ENCODE data around the gene SOWAHA.

SOWAHA gene

DNA sequence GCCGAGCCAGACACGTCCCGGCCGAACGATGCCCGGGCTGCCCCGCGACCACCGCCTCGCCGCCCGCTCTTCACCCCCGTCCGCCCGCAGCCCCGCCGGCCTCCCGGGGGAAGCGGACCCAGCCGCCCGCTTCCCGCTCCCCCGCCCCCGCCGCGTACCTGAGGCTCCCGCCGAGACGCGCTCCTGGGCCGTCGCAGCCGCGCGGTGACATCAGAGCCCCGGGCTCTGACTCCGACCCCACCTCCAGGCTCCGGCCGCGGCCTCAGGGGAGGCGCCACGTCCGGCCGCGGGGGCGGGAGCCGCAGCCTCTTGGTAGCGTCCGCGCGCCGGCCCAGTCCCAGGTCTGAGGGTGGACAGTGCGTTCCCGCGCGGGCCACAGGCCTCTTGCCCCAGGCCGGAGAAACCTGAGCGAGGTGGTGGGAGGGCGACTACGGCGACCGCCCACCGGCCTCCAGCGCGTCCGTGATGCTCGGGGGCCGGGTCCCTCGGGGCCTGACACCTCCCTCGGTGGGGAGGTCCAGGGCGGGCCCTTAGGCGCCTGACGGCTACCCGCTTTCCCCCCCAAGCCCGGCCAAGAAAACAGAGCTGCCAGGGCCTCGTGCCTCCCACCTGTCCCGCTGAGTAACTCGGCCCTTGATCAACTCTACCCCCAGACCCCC is 17.5 kb downstream of the SOWAHA start, which contains the start of gene SHROOM1:
TSS of gene SHROOM1 (minus strand) at position 212 of the 659 bp plus-strand sequence. CDS start 4,507 bp downstream, outside the sequence.
- peak within 1 kb of the TSS; percentile 48 for H3K4me3 ChIP-seq (ENCODE audit: low read depth, low read length)
- TF ChIP-seq, protein P1, sequence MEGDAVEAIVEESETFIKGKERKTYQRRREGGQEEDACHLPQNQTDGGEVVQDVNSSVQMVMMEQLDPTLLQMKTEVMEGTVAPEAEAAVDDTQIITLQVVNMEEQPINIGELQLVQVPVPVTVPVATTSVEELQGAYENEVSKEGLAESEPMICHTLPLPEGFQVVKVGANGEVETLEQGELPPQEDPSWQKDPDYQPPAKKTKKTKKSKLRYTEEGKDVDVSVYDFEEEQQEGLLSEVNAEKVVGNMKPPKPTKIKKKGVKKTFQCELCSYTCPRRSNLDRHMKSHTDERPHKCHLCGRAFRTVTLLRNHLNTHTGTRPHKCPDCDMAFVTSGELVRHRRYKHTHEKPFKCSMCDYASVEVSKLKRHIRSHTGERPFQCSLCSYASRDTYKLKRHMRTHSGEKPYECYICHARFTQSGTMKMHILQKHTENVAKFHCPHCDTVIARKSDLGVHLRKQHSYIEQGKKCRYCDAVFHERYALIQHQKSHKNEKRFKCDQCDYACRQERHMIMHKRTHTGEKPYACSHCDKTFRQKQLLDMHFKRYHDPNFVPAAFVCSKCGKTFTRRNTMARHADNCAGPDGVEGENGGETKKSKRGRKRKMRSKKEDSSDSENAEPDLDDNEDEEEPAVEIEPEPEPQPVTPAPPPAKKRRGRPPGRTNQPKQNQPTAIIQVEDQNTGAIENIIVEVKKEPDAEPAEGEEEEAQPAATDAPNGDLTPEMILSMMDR (IDR thresholded peaks at IDR 0.05; ENCODE audit: insufficient read depth, low read depth, low read length, missing control alignments) = no peak
- DNase-seq (ENCODE audit: low read depth) = peak; percentile 82

DNA sequence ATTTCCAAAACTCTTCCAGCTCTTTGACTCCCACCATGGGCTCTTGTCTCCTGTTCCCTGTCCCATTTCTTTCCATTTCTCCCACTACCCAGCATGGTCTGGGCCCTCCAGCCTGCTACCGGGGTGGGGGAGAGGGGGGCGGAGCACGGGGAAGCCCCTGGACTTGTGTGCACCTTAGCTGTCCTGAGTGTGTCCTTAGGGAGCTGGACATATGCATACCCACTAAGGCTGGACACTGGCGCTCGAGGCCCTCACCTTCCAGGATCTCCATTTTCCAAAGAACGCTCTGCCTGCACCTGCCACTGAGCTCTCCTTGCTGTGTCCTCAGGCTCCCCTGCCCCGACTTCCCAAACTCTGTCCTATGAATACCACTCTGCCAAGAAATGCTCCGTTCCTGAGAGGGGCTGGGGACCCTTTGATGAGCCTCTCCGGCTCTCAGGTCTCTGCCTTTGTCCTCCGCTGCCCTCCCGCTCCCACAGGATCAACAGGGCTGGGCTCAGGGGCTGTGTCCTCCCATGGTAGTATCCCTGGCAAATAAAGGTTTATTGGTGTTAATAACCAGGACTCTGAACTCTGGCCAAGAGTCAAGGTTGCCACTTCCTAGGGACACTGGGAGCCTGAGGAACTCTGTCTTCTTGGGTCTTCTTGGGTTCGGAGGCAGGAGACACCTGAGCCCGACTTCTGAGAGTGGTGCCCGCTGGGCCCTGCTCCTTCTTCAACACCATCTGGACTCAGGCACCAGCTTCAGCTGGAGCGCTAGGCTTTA is 18.2 kb downstream of the SOWAHA start:
- H3K4me3 ChIP-seq (ENCODE audit: low read depth, low read length) = peak overlapping the region; percentile 48
- TF ChIP-seq, protein P1 (IDR thresholded peaks at IDR 0.05; ENCODE audit: insufficient read depth, low read depth, low read length, missing control alignments) = no peak
- no peak for DNase-seq (ENCODE audit: low read depth)

DNA sequence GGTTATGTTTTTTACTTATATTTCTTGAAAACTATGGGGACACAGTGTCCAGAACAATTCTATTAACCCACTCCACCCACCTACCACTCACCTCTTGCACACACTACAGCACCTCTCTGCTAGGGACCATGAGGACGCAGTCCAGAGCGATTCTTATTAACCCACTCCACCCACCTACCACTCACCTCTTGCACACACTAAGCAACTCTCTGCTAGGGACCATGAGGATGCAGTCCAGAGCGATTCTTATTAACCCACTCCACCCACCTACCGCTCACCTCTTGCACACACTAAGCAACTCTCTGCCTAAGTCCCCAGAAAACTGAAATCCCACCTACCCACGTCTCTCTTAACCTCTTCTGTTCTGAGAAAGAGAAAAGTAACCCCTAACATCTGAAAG is 19.5 kb downstream of the SOWAHA start:
- DNase-seq (ENCODE audit: low read depth) = no peak
- H3K4me3 ChIP-seq (ENCODE audit: low read depth, low read length) = no peak overlapping the region
- TF ChIP-seq, protein P1 (IDR thresholded peaks at IDR 0.05; ENCODE audit: insufficient read depth, low read depth, low read length, missing control alignments) = no peak

DNA sequence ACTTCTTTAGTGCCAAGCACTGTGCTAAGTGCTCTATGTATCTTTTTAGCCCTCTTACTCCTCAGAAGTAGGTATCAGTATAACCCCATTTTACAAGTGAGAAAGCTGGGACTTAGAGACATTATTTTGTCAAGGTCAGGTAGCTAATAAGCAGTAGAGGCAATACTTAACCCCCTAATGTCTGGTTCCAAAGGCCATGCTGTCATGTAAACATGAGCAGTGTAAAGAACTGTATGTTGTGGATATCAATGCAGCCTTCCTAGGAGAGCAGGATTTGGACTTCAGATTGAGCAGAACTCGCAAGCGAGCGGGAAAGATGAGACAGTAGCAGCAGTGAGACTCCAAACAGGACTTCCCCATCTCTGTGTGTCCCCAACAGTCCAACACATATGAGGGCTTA is 21.0 kb downstream of the SOWAHA start:
- TF ChIP-seq, protein P1 (IDR thresholded peaks at IDR 0.05; ENCODE audit: insufficient read depth, low read depth, low read length, missing control alignments) = no peak
- H3K4me3 ChIP-seq (ENCODE audit: low read depth, low read length) = no peak overlapping the region
- DNase-seq (ENCODE audit: low read depth) = no peak

DNA sequence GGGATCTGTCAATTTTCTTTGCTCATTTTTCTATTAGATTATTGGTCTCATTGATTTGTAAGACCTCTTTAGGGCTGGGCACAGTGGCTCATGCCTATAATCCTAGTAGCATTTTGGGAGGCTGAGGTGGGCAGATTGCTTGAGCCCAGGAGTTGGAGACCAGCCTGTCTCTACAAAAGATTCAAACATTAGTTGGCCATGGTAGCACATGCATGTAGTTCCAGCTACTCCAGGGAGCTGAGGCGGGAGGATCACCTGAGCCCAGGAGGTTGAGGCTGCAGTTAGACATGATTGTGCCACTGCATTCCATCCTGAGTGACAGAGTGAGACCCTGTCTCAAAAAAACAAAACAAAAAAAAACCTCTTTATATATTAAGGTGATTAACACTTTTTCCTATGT is 23.8 kb downstream of the SOWAHA start:
- TF ChIP-seq, protein P1 (IDR thresholded peaks at IDR 0.05; ENCODE audit: insufficient read depth, low read depth, low read length, missing control alignments) = no peak
- no peak overlapping the region for H3K4me3 ChIP-seq (ENCODE audit: low read depth, low read length)
- no peak for DNase-seq (ENCODE audit: low read depth)

DNA sequence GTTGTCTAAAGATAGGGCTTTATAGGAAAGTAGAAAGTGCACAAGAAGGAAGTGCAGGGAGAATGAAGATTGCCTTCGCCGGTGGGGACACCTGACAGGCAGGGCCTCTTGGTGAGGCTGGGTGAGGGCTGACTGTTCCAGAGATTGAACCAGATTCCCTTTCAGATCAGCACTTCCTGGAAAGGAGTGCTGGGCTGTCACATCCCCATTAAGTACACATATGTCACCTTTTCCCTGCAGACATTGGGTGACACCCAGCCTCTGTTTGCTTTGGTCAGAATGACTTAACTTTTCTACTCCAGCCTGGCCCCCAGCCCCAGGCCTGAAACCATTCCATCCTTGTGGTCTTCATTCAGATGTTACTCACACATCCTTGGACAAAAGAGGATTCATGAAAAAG is 24.8 kb downstream of the SOWAHA start:
- TF ChIP-seq, protein P1 (IDR thresholded peaks at IDR 0.05; ENCODE audit: insufficient read depth, low read depth, low read length, missing control alignments) = no peak
- H3K4me3 ChIP-seq (ENCODE audit: low read depth, low read length) = no peak overlapping the region
- no peak for DNase-seq (ENCODE audit: low read depth)
